Psoas muscle (tissue), 8 donors: ENCODE measurements around the gene INTS14. TPM values are rescaled to one million over a fixed set of nuclear protein-coding genes. Genes with fewer than 3 reads are reported as not detected.
"Not testable (repeated sequence)": the region's sequence is repeated elsewhere in the genome, so short reads cannot be mapped to it uniquely, and the experiment has no call there.

ENCODE experiments used
- ATAC-seq, 4 donors: fragments of 200-7000 bp; cut with Tn5 transposase; one replicate each; pipeline ENCODE4 v1.9.1; 2020; ENCODE audit warnings: moderate library complexity in 3 of 4, mild to moderate bottlenecking in 2 of 4
- DNase-seq, 2 donors: peaks; one replicate each; pipeline ENCODE4 v3.0.0-alpha.2; 2020
- H3K27ac ChIP-seq: fragments of 200-600 bp; one replicate; pipeline ENCODE4 v1.8.0; 2022
- H3K27me3 ChIP-seq, 3 donors: fragments of 200-600 bp in 1 of 3; one replicate each; pipeline versions ENCODE4 v1.6.1 to v1.8.0; 2013 to 2022; ENCODE audit warnings: low read length in 2 of 3, mild to moderate bottlenecking in 2 of 3, moderate library complexity in 1 of 3; ENCODE audit not compliant: insufficient read depth in 3 of 3
- H3K36me3 ChIP-seq, 2 donors: fragments of 200-600 bp in 1 of 2; one replicate each; pipeline versions ENCODE4 v1.6.1 to v1.8.0; 2013 to 2022; ENCODE audit warnings: low read depth in 1 of 2, mild to moderate bottlenecking in 1 of 2, moderate library complexity in 1 of 2; ENCODE audit not compliant: insufficient read depth in 1 of 2
- H3K4me1 ChIP-seq: fragments of 200-600 bp; one replicate; pipeline ENCODE4 v1.8.0; 2022
- H3K4me3 ChIP-seq: fragments of 200-600 bp; one replicate; pipeline ENCODE4 v1.8.0; 2022; ENCODE audit warnings: mild to moderate bottlenecking
- H3K9me3 ChIP-seq: fragments of 200-600 bp; one replicate; pipeline ENCODE4 v1.8.0; 2022
- WGBS, 3 donors: extraction: QIAGEN DNeasy Blood & Tissue Kit; methylation state at CpG; one replicate each; pipeline versions ENCODE4 v1.1.6 to v1.1.7; 2013; 5-methylcytosine and 5-hydroxymethylcytosine counted together
- intact Hi-C, 2 donors: fragments of 100-400 bp; cut with DNase I; formaldehyde crosslinking; loops; one replicate each; pipeline versions ENCODE4 v1.11.0 to v1.14.2; 2022
- polyA plus RNA-seq, 3 donors: library from polyadenylated mRNA; stranded (reverse); fragments of 200-250 nt; gene quantifications; one replicate each; pipeline ENCODE4 v1.2.3, GENCODE V29; 2013
- total RNA-seq, 4 donors: library from RNA; stranded (reverse); fragmentation: NEBNext Ultra II Directional in 2 of 4; extraction: Animal tissue kit (Norgen Biotek cat#: 25700) in 2 of 4; gene quantifications; one replicate each; pipeline versions ENCODE4 v1.2.1 to v1.2.4, GENCODE V29; 2021 to 2023
- TF ChIP-seq, protein P1 (sequence below): fragments of 200-600 bp; IDR thresholded peaks from one replicate; pipeline ENCODE4 v1.8.0; 2022; ENCODE audit warnings: antibody characterized with exemption
- donor health status: healthy with polysubstance abuse.
- donor health status: DM: no; HTN: no; CAD: no; lungs with moderate emphysema.
- donor health status: Bipolar disorder and iron deficiency.
- donor health status: healthy.
- donor health status: DM: yes; HTN: yes; CAD: no.
- donor health status: DM: no; HTN: no; CAD: no.
- donor health status: DM: no; HTN: no; CAD: no.
- donor health status: DM: yes; HTN: yes; CAD: no.

INTS14 gene
- total and polyA plus RNA-seq, 7 donors, result 8.7 to 20.2 (median 16.1) TPM

DNA sequence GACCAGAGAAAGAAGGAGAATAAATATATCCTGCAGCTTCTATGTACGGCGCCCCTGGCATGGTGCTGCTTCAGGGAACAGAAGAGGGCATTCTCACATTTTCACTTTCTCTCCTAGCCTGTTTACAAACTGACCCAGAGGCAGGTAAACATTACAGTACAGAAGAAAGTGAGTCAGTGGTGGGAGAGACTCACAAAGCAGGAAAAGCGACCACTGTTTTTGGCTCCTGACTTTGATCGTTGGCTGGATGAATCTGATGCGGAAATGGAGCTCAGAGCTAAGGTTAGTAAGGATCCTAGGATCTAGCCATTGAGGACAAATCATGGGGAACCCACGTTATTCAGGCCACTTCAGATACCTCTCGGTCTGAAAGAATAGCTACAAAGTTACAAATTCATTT lies 54.3 kb downstream of the INTS14 start:
- H3K27me3 ChIP-seq, result no peaks in the 10 kb centered on the region
- TF ChIP-seq, protein P1, sequence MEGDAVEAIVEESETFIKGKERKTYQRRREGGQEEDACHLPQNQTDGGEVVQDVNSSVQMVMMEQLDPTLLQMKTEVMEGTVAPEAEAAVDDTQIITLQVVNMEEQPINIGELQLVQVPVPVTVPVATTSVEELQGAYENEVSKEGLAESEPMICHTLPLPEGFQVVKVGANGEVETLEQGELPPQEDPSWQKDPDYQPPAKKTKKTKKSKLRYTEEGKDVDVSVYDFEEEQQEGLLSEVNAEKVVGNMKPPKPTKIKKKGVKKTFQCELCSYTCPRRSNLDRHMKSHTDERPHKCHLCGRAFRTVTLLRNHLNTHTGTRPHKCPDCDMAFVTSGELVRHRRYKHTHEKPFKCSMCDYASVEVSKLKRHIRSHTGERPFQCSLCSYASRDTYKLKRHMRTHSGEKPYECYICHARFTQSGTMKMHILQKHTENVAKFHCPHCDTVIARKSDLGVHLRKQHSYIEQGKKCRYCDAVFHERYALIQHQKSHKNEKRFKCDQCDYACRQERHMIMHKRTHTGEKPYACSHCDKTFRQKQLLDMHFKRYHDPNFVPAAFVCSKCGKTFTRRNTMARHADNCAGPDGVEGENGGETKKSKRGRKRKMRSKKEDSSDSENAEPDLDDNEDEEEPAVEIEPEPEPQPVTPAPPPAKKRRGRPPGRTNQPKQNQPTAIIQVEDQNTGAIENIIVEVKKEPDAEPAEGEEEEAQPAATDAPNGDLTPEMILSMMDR, result no peak
- H3K4me1 ChIP-seq, result no peaks in the 10 kb centered on the region
- no peak overlapping the region for H3K4me3 ChIP-seq
- H3K27ac ChIP-seq, result no peak overlapping the region
- H3K9me3 ChIP-seq, result no peaks in the 10 kb centered on the region
- intact Hi-C loops, result no loop called here
- peaks cover 6 to 66% of the 10 kb centered on the region in 2 donors for H3K36me3 ChIP-seq
- ATAC-seq (no peak), DNase-seq (no peak)
- 94 to 95% (median 94%) methylated on average over 7 of the region's 7 CpGs for WGBS, 3 donors

DNA sequence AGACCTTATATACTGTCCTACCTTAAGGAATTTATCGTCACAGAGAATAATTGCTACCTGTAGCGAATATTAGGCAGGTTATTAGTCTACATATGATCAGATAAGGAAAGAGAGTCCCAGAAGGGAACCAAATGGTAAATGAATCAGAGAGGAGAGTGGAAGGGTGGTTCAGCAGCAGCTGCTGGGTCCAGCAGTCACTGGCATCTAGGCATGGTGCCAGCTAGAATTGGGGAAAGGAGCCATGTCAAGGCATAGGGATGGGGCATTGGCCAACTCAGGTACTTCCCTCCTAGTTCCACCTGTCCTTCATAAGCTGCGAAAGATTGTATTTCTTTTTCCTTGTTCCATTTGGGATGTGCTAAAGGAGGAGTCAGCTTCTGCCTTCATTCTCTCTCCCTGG lies 57.2 kb downstream of the INTS14 start:
- TF ChIP-seq, protein P1, result no peak
- peaks cover 13% of the 10 kb centered on the region for H3K4me1 ChIP-seq
- no peak for DNase-seq
- intact Hi-C loops, result no loop called here
- H3K27ac ChIP-seq, result no peak overlapping the region
- no peak for ATAC-seq
- peaks cover 6 to 44% of the 10 kb centered on the region in 2 donors for H3K36me3 ChIP-seq
- H3K4me3 ChIP-seq, result no peak overlapping the region
- no peaks in the 10 kb centered on the region for H3K27me3 ChIP-seq
- WGBS, 3 donors, result 95 to 100% (median 97%) methylated on average over 3 of the region's 3 CpGs
- H3K9me3 ChIP-seq, result no peaks in the 10 kb centered on the region

DNA sequence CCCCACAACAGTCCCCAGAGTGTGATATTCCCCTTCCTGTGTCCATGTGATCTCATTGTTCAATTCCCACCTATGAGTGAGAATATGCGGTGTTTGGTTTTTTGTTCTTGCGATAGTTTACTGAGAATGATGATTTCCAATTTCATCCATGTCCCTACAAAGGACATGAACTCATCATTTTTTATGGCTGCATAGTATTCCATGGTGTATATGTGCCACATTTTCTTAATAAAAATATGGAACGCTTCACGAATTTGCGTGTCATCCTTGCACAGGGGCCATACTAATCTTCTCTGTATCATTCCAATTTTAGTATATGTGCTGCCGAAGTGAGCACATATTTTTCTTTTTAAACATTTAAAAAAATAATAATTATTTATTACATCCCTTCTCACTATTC lies 58.1 kb downstream of the INTS14 start:
- H3K27ac ChIP-seq, H3K9me3 ChIP-seq, H3K27me3 ChIP-seq, DNase-seq, H3K4me3 ChIP-seq, intact Hi-C loops, ATAC-seq: not testable (repeated sequence)
- peaks cover 13% of the 10 kb centered on the region for H3K4me1 ChIP-seq
- peaks cover 6 to 38% of the 10 kb centered on the region in 2 donors for H3K36me3 ChIP-seq
- 96 to 98% (median 97%) methylated on average over 4 of the region's 6 CpGs for WGBS, 3 donors

DNA sequence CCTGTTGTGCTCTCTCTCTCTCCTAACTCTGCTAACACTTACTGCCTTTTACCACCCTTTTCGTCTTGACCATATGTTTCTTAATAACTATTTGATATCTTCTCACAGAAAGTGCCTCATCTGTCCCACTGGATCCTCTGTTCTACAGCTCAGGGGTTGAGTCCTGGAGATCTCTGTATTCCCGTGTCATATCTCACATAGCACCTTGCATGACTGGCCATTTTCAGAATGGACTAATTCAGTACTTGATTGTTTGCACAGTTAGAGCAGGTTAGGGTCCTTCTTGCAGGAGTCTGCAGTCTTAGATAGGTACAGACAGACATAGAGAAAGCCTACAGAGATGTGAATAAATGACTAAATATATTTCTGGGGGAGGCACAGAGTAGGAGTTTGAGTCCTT lies 59.7 kb downstream of the INTS14 start:
- WGBS, 3 donors, result 72 to 88% (median 78%) methylated on average over 2 of the region's 2 CpGs
- H3K27ac ChIP-seq, result no peak overlapping the region
- peaks cover 6 to 23% of the 10 kb centered on the region in 2 donors for H3K36me3 ChIP-seq
- DNase-seq, result no peak
- no peak overlapping the region for H3K4me3 ChIP-seq
- no peak for ATAC-seq
- TF ChIP-seq, protein P1, result no peak
- peaks cover 16% of the 10 kb centered on the region for H3K4me1 ChIP-seq
- H3K9me3 ChIP-seq, result no peaks in the 10 kb centered on the region
- no peaks in the 10 kb centered on the region for H3K27me3 ChIP-seq
- intact Hi-C loops, result no loop called here

DNA sequence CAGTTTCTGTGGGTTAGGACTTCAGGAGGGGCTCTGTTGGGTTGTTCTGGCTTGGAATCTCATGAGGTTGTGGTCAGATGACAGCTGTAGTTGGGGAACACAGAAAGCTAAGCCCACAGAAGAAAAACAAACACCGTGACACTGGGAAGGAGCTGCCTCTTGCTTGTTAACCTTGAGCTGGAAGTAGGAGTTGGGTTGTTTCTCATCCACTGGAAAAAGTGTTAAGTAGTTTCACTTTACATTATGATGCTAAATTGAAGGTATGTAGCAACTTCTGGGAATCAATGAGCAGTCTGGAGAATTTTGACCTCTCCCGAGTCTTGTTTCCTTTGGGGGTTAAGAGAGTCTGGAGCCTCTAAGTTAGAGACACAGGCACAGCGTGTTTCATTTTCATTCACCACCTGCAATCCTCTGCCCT lies 60.2 kb downstream of the INTS14 start:
- intact Hi-C loops, result no loop called here
- H3K9me3 ChIP-seq, result no peaks in the 10 kb centered on the region
- H3K36me3 ChIP-seq, result peaks cover 6 to 18% of the 10 kb centered on the region in 2 donors
- no peak overlapping the region for H3K4me3 ChIP-seq
- TF ChIP-seq, protein P1, result no peak
- no peak for DNase-seq
- no peak for ATAC-seq
- H3K27ac ChIP-seq, result no peak overlapping the region
- 53 to 72% (median 71%) methylated on average over 3 of the region's 3 CpGs for WGBS, 3 donors
- peaks cover 17% of the 10 kb centered on the region for H3K4me1 ChIP-seq
- H3K27me3 ChIP-seq, result no peaks in the 10 kb centered on the region

DNA sequence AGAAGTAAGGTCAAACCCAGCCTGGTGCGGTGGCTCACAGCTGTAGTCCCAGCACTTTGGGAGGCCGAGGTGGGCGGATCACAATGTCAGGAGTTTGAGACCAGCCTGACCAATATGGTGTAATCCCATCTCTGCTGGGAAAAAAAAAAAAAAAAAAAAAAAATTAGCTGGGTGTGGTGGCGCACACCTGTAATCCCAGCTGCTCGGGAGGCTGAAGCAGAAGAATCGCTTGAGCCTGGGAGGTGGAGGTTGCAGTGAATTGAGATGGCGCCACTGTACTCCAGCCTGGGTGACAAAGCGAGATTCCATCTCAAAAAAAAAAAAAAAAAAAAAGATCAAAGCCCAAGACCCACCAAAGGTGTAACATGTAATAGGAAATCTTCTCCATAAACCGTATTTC lies 61.6 kb downstream of the INTS14 start:
- H3K27ac ChIP-seq, H3K27me3 ChIP-seq, H3K4me3 ChIP-seq, H3K36me3 ChIP-seq, H3K9me3 ChIP-seq, ATAC-seq, DNase-seq, intact Hi-C loops: not testable (repeated sequence)
- 96 to 98% (median 98%) methylated on average over 9 of the region's 9 CpGs for WGBS, 3 donors
- peaks cover 17% of the 10 kb centered on the region for H3K4me1 ChIP-seq
